HCT116 (cell line): ENCODE data around the gene ARL2BP. TPM values are rescaled to one million over a fixed set of nuclear protein-coding genes. Genes with fewer than 3 reads are reported as not detected.

ENCODE experiments used
- ATAC-seq: fragments of 200-7000 bp; cut with Tn5 transposase; 2 replicates; pipeline ENCODE4 v1.9.1; 2020; ENCODE audit warnings: mild to moderate bottlenecking, moderate library complexity
- BruUV-seq: library from RNA; stranded (reverse); fragments of 400-500 nt; replicated peaks from 2 replicates; lab custom pipeline; 2021; lab: Mats Ljungman, UMichigan
- CTCF ChIA-PET: fragments of 300-600 bp; sonication (Branson Sonifier 250); formaldehyde crosslinking; loops from one replicate; lab custom pipeline; 2021; ENCODE audit warnings: antibody characterized with exemption; lab: Charles Lee
- POLR2A ChIA-PET: fragments of 300-600, 350-600 bp; sonication (Branson Sonifier 250); formaldehyde crosslinking; loops from one replicate; lab custom pipeline; 2021; ENCODE audit warnings: antibody characterized with exemption; lab: Charles Lee
- RAD21 ChIA-PET, 2 experiments: fragments of 300-600 bp; sonication (Branson Sonifier 250); formaldehyde crosslinking; loops; one replicate each; lab custom pipeline; 2023; ENCODE audit warnings: low total read pairs in 2 of 2; ENCODE audit not compliant: uncharacterized antibody in 2 of 2, unreplicated experiment in 2 of 2, low non-redundant PET in 1 of 2; lab: Charles Lee
- DNase-seq: peaks from one replicate; pipeline ENCODE4 v3.0.0-alpha.2; 2010; ENCODE audit warnings: low read depth, low spot score
- H2AFZ ChIP-seq: fragments of 200-600 bp; shearing (Covaris generic), sonication (generic); 2 replicates; pipeline ENCODE4 v1.6.1; 2017; ENCODE audit warnings: low read depth, mixed run types, mixed read lengths, antibody characterized with exemption, low read length; ENCODE audit not compliant: poor library complexity, severe bottlenecking
- H3K27ac ChIP-seq: 2 replicates; pipeline ENCODE4 v1.5.1; 2012; ENCODE audit warnings: low read depth, low read length
- H3K27me3 ChIP-seq: fragments of 200-600 bp; sonication (generic); 2 replicates; pipeline ENCODE4 v1.6.1; 2016; ENCODE audit warnings: mixed run types, low read length, mixed read lengths; ENCODE audit not compliant: insufficient read depth
- H3K36me3 ChIP-seq, 2 experiments: fragments of 200-500 bp in 1 of 2; fragments of 200-600 bp in 1 of 2; sonication (Bioruptor generic) in 1 of 2; sonication (generic) in 1 of 2; 2 replicates each; pipeline versions ENCODE4 v1.5.1 to v1.6.1; 2014 to 2016; ENCODE audit warnings: low read length in 2 of 2, inconsistent platforms in 1 of 2, mixed read lengths in 1 of 2, mixed run types in 1 of 2; ENCODE audit not compliant: insufficient read depth in 2 of 2, control insufficient read depth in 1 of 2
- H3K4me1 ChIP-seq, 2 experiments: fragments of 200-600 bp in 1 of 2; sonication (generic) in 1 of 2; 2 replicates each; pipeline versions ENCODE4 v1.5.1 to v1.6.1; 2012 to 2017; ENCODE audit warnings: low read length in 2 of 2, inconsistent platforms in 1 of 2, mild to moderate bottlenecking in 1 of 2, mixed read lengths in 1 of 2, mixed run types in 1 of 2, moderate library complexity in 1 of 2; ENCODE audit not compliant: insufficient read depth in 2 of 2, control insufficient read depth in 1 of 2
- H3K4me2 ChIP-seq: fragments of 200-600 bp; sonication (generic); 2 replicates; pipeline ENCODE4 v1.6.1; 2017; ENCODE audit warnings: mixed run types, low read length, mixed read lengths
- H3K4me3 ChIP-seq, 2 experiments: fragments of 200-600 bp in 1 of 2; sonication (generic) in 1 of 2; replicated peaks in 1 of 2; 2 replicates each; pipeline ENCODE4 v1.5.1; 2011 to 2016; ENCODE audit warnings: low read length in 2 of 2, control low read depth in 1 of 2, low read depth in 1 of 2, mild to moderate bottlenecking in 1 of 2, mixed read lengths in 1 of 2, mixed run types in 1 of 2
- H3K79me2 ChIP-seq: fragments of 200-600 bp; sonication (generic); 2 replicates; pipeline ENCODE4 v1.6.1; 2017; ENCODE audit warnings: mild to moderate bottlenecking, mixed run types, low read length, moderate library complexity, mixed read lengths; ENCODE audit not compliant: insufficient read depth
- H3K9ac ChIP-seq: fragments of 200-600 bp; sonication (generic); 2 replicates; pipeline ENCODE4 v1.6.1; 2016; ENCODE audit warnings: low read length, mixed read lengths
- H3K9me2 ChIP-seq: fragments of 200-600 bp; sonication (generic), shearing (Covaris generic); 2 replicates; pipeline ENCODE4 v1.6.1; 2017; ENCODE audit warnings: mixed run types, mild to moderate bottlenecking, moderate library complexity; ENCODE audit not compliant: insufficient read depth
- H3K9me3 ChIP-seq, 2 experiments: fragments of 200-500 bp in 1 of 2; fragments of 200-600 bp in 1 of 2; sonication (Bioruptor generic) in 1 of 2; sonication (generic) in 1 of 2; 2 replicates each; pipeline ENCODE4 v1.6.1; 2014 to 2017; ENCODE audit warnings: low read length in 2 of 2, mixed read lengths in 2 of 2, inconsistent platforms in 1 of 2, low read depth in 1 of 2, mild to moderate bottlenecking in 1 of 2, mixed run types in 1 of 2, moderate library complexity in 1 of 2; ENCODE audit not compliant: control insufficient read depth in 1 of 2, insufficient read depth in 1 of 2
- H4K20me1 ChIP-seq: fragments of 200-600 bp; sonication (generic), shearing (Covaris generic); 2 replicates; pipeline ENCODE4 v1.6.1; 2017; ENCODE audit warnings: mixed run types, mild to moderate bottlenecking, moderate library complexity; ENCODE audit not compliant: insufficient read depth
- ATF3 ChIP-seq: IDR thresholded peaks from 2 replicates; pipeline ENCODE4 v1.6.1; 2012
- ELF1 ChIP-seq: IDR thresholded peaks from 2 replicates; pipeline ENCODE4 v1.6.1; 2012; ENCODE audit warnings: low read depth, borderline replicate concordance
- EZH2phosphoT487 ChIP-seq: fragments of 200-600 bp; IDR thresholded peaks from 2 replicates; pipeline ENCODE4 v1.6.1; 2018; ENCODE audit warnings: antibody characterized with exemption, borderline replicate concordance
- JUND ChIP-seq: IDR thresholded peaks from 2 replicates; pipeline ENCODE4 v1.6.1; 2012
- MAX ChIP-seq: IDR thresholded peaks from 2 replicates; pipeline ENCODE4 v1.6.1; 2012
- POLR2AphosphoS5 ChIP-seq: IDR thresholded peaks from 2 replicates; pipeline ENCODE4 v1.6.1; 2011; ENCODE audit warnings: mild to moderate bottlenecking, low read depth, low read length, moderate library complexity
- SP1 ChIP-seq: IDR thresholded peaks from 2 replicates; pipeline ENCODE4 v1.6.1; 2012; ENCODE audit warnings: low read depth
- SRF ChIP-seq: IDR thresholded peaks from 2 replicates; pipeline ENCODE4 v1.6.1; 2012; ENCODE audit warnings: low read depth
- ZBTB33 ChIP-seq: IDR thresholded peaks from 2 replicates; pipeline ENCODE4 v1.6.1; 2011; ENCODE audit warnings: mild to moderate bottlenecking, low read length, moderate library complexity; ENCODE audit not compliant: insufficient replicate concordance; ENCODE audit errors: extremely low read depth
- ZFX ChIP-seq: fragments of 450-650 bp; IDR thresholded peaks from 2 replicates; pipeline ENCODE4 v1.6.1; 2017
- intact Hi-C: fragments of 100-400 bp; cut with micrococcal nuclease; formaldehyde crosslinking; loops from 2 replicates; pipeline ENCODE4 v1.10.0; 2022
- total RNA-seq: library from RNA; stranded (reverse); gene quantifications from one replicate; pipeline ENCODE4 v1.2.1, GENCODE V29; 2021; ENCODE audit not compliant: unreplicated experiment

Gene ARL2BP
- total RNA-seq, 1 experiment from 2014 or later, result 28.8 TPM

DNA sequence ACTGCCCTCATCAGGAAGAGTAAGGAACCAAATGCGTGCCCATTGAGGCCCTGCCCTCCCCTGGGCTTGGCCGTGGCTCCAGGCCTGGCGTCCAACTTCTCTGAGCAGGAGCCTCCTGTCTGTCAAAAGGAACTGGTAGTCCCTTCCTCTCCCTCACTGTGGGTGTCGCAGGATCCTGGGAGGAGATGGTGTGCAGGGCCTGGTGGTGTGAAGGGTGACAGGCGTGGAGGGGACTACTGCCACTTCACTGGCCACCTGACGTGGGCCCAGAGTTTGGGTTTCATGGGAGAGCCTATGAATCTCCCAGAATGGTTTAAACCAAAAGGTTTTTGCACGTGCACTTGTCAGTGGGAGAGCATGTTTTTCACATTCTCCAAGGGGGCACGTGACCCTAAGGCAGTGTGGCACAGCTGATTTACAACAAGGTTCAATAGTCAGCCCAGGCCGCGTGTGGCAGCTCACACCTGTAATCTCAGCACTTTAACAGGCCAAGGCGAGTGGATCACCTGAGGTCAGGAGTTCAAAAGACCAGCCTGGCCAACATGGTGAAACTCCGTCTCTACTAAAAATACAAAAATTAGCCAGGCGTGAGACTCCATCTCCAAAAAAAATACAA, 12.5 kb downstream of the ARL2BP start:
- no peak for DNase-seq
- ChIA-PET POLR2A (no interaction called here), CTCF (no interaction called here), RAD21 (no interaction called here)
- no peaks in the 10 kb centered on the region for H3K27me3 ChIP-seq
- no peaks in the 10 kb centered on the region for H3K9me2 ChIP-seq
- no peak overlapping the region for H2AFZ ChIP-seq
- H4K20me1 ChIP-seq, result no peaks in the 10 kb centered on the region
- TF ChIP-seq POLR2AphosphoS5, result no peak
- TF ChIP-seq SP1, result no peak
- ATAC-seq, result no peak
- no peak overlapping the region for H3K9ac ChIP-seq
- peaks cover under 1 to 4% of the 10 kb centered on the region in 2 experiments; a peak in 2 of 4 replicates for H3K36me3 ChIP-seq
- no peak overlapping the region for H3K4me2 ChIP-seq
- BruUV-seq, result no TSS peak
- H3K27ac ChIP-seq, result no peak overlapping the region
- no peaks in the 10 kb centered on the region for H3K9me3 ChIP-seq
- H3K4me3 ChIP-seq, result no peak overlapping the region
- intact Hi-C loops, result no loop called here
- no peaks in the 10 kb centered on the region for H3K79me2 ChIP-seq
- H3K4me1 ChIP-seq, result peaks cover 0 to 8% of the 10 kb centered on the region in 2 experiments; a peak in 1 of 4 replicates

DNA sequence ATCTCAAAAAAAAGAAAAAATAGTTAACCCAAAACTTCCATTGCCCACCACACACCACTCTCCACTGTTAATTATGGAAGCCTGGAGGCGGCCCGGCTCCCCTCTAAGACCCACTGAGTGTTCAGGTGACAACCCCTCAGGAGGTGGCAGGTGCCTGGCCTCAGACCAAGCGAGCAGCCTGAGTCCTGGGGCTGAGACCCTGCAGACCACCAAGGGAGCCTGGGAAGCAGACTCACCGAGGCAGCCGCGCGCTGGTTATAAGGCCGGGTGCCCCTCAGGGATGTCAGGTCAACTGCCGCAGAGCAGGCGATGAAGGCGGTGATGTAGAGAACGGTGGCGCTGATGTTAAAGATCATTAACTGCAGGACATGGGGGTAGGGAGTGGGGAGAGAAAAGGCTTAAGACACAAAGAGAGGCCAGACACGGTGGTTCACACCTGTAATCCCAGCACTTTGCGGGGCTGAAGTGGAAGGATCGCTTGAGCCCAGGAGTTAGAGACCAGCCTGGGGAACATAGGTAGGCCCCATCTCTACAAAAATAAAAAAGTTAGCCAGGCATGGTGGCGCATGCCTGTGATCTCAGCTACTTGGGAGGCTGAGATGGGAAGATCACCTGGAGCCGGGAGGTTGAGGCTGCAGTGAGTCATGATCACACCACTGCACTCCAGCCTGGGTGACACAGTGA, 13.3 kb downstream of the ARL2BP start:
- BruUV-seq, result no TSS peak
- ChIA-PET RAD21 (no interaction called here), CTCF (no interaction called here), POLR2A (no interaction called here)
- no peaks in the 10 kb centered on the region for H3K36me3 ChIP-seq
- DNase-seq, result no peak
- no peak overlapping the region for H3K9ac ChIP-seq
- no peaks in the 10 kb centered on the region for H3K27me3 ChIP-seq
- no peaks in the 10 kb centered on the region for H3K9me3 ChIP-seq
- H3K4me1 ChIP-seq, result peaks cover 0 to 8% of the 10 kb centered on the region in 2 experiments; a peak in 1 of 4 replicates
- no peak overlapping the region for H3K27ac ChIP-seq
- no peak overlapping the region for H3K4me3 ChIP-seq
- ATAC-seq, result no peak
- intact Hi-C loops, result no loop called here
- no peak overlapping the region for H2AFZ ChIP-seq
- H3K9me2 ChIP-seq, result no peaks in the 10 kb centered on the region
- TF ChIP-seq ELF1 (no peak), JUND (no peak), MAX (no peak), ATF3 (no peak), EZH2phosphoT487 (no peak), ZBTB33 (no peak), SP1 (no peak), SRF (no peak), ZFX (no peak)
- no peaks in the 10 kb centered on the region for H3K79me2 ChIP-seq
- no peak overlapping the region for H3K4me2 ChIP-seq
- no peaks in the 10 kb centered on the region for H4K20me1 ChIP-seq
